Stomach (tissue), 4 donors: ENCODE measurements around the gene CENPN.

Experiments used
- CTCF ChIP-seq, 7 experiments: fragments of 450-650 bp in 4 of 7; fragments of 200-600 bp in 3 of 7; sonication (generic) in 3 of 7; IDR thresholded peaks; one replicate each; pipeline ENCODE4 v1.5.1; 2016 to 2019; ENCODE audit warnings: antibody characterized with exemption in 7 of 7, control low read depth in 2 of 7, mild to moderate bottlenecking in 1 of 7
- POLR2A ChIP-seq, 4 donors: fragments of 450-650 bp; IDR thresholded peaks; one replicate each; pipeline ENCODE4 v1.6.1; 2016; ENCODE audit warnings: antibody characterized with exemption in 4 of 4, control low read depth in 2 of 4, mild to moderate bottlenecking in 1 of 4, moderate library complexity in 1 of 4

DNA sequence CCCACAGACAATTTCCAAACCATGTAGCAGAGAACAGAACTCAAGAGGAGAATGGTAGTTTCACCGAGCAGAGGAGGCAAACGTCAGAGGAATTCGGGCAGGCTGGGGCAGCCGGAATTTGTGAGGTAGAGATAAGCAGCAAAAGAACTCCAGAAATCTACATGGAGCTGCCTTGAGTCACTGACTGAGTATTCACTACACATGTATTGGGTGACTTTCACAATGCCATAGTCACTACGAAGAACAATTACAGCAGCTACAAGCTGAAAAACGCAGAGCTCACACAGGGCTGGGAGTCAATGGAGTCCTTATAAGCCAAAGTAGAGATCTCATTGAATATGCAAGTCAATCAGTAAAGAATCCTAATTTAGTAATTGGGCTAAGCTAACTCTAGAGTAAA is 13.7 kb upstream of the CENPN start:
- TF ChIP-seq CTCF (IDR thresholded peaks at IDR 0.05) (no peak), POLR2A (IDR thresholded peaks at IDR 0.05) (no peak)
